Lung microvascular endothelial cell (primary cell): Measurements from ENCODE around the gene LTA. TPM values are rescaled to one million over a fixed set of nuclear protein-coding genes. Genes with fewer than 3 reads are reported as not detected.
"Not testable (repeated sequence)": the region's sequence is repeated elsewhere in the genome, so short reads cannot be mapped to it uniquely, and the experiment has no call there.

Experiments used
- DNase-seq, 2 donors: peaks; one replicate each; pipeline versions ENCODE4 v3.0.0 to v3.0.0-alpha.2; 2010; ENCODE audit warnings: low read depth in 2 of 2
- total RNA-seq: library from RNA; depleted of rRNA; stranded (reverse); fragments of >200 nt; gene quantifications from 2 replicates; pipeline ENCODE4 v1.2.1, GENCODE V29; 2014

Gene LTA
- total RNA-seq, 1 donor from 2014 or later: not detected

- no peak for DNase-seq
Measured at GRCh38 chr6:31586599-31587281, 14.7 kb downstream of the LTA start.

- no peak for DNase-seq
Measured at GRCh38 chr6:31587791-31588777, 16.0 kb downstream of the LTA start.

- DNase-seq: peak in 1 of 2 donors; percentile 29
Measured at GRCh38 chr6:31588871-31589650, 17.0 kb downstream of the LTA start.

GRCh38 chr6:31590691-31591090, 18.6 kb downstream of the LTA start:
- DNase-seq: not testable (repeated sequence)

GRCh38 chr6:31592396-31592771, 20.3 kb downstream of the LTA start:
- DNase-seq: no peak

- peak; percentile 60 to 73 for DNase-seq
Measured at GRCh38 chr6:31597006-31597405, 24.9 kb downstream of the LTA start.

GRCh38 chr6:31607317-31607716, 35.2 kb downstream of the LTA start:
- DNase-seq: no peak

GRCh38 chr6:31609519-31610406, 37.7 kb downstream of the LTA start:
- DNase-seq: no peak

GRCh38 chr6:31610968-31611367, 38.9 kb downstream of the LTA start:
- DNase-seq: no peak

GRCh38 chr6:31614075-31614619, 42.1 kb downstream of the LTA start:
- DNase-seq: no peak

GRCh38 chr6:31614684-31615578, 42.8 kb downstream of the LTA start, which contains the start of gene AIF1:
Gene AIF1, plus strand, starts transcription at chr6:31615234. Its CDS starts 96 bp downstream, at chr6:31615330.
- DNase-seq: no peak

- DNase-seq: no peak
Measured at GRCh38 chr6:31615748-31616147, 43.7 kb downstream of the LTA start.

GRCh38 chr6:31617010-31617409, 44.9 kb downstream of the LTA start:
- no peak for DNase-seq

GRCh38 chr6:31619805-31620585, 47.9 kb downstream of the LTA start:
- peak; percentile 99 to 100 for DNase-seq

GRCh38 chr6:31620586-31621319, 48.7 kb downstream of the LTA start, which contains the start of gene PRRC2A:
Gene PRRC2A, plus strand, starts transcription at chr6:31620715. Its CDS starts 2,075 bp downstream, at chr6:31622790.
- DNase-seq: no peak

- no peak for DNase-seq
Measured at GRCh38 chr6:31621320-31621939, 49.3 kb downstream of the LTA start.

- no peak for DNase-seq
Measured at GRCh38 chr6:31621991-31622390, 49.9 kb downstream of the LTA start.
